Bronchus fibroblast of lung (primary cell): ENCODE results near the gene RPE65. TPM values are rescaled to one million over a fixed set of nuclear protein-coding genes. Genes with fewer than 3 reads are reported as not detected.

Experiments
- total RNA-seq: library from RNA; depleted of rRNA; stranded (reverse); fragments of >200 nt; gene quantifications from 2 replicates; pipeline ENCODE4 v1.2.3, GENCODE V29; 2015

Gene RPE65
- not detected in 2 replicates for total RNA-seq

DNA sequence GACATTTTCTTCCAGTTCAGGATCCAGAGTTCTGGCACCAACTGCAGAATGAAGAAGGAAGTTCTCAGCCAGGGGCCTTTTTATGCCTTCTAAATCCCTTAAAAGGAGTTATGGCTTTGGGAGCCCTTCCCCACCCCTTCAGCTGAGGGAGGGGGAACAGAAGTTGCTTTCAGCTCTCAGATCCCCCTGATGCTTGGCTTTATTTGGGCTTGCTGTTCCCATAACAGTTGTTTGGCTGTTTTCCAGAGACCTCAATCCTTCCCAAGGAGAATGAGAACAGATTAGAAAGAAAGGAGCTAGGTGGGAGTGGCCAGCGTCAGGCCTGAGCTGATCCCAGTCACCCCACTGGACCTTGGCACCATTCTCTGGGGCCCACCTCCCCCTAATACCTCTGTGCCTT, at the start of gene RPE65:
TSS of gene RPE65 (minus strand) at position 54 of the 400 bp plus-strand sequence. CDS start at position 5, 49 bp downstream.

GRCh38 chr1:68496680-68497357, 47.1 kb upstream of the RPE65 start, which contains the start of gene DEPDC1:
Gene DEPDC1, minus strand, starts transcription at chr1:68497082. Its CDS starts 83 bp downstream, at chr1:68496999.

Other genes with a start within 250 kb of the RPE65 start
- 36.5 and 38.9 TPM in 2 replicates for gene WLS, start 217.4 kb downstream of the RPE65 start, total RNA-seq
- 27.2 and 45.2 TPM in 2 replicates for gene DEPDC1, start 47.1 kb upstream of the RPE65 start, total RNA-seq